Activated naive CD8-positive, alpha-beta T cell treated with anti-CD3 and anti-CD28 coated beads for 36 hours (primary cell): Measurements from ENCODE around the gene SKA3. TPM values are rescaled to one million over a fixed set of nuclear protein-coding genes. Genes with fewer than 3 reads are reported as not detected.
"Not testable (repeated sequence)": the region's sequence is repeated elsewhere in the genome, so short reads cannot be mapped to it uniquely, and the experiment has no call there.

Experiments used
- DNase-seq: peaks from one replicate; pipeline ENCODE4 v3.0.0; 2021
- H3K27ac Mint-ChIP-seq: one replicate; pipeline ENCODE4 v1.8.0; 2022; ENCODE audit warnings: mild to moderate bottlenecking, moderate library complexity, mixed read lengths
- H3K27me3 Mint-ChIP-seq: one replicate; pipeline ENCODE4 v1.8.0; 2022; ENCODE audit warnings: mild to moderate bottlenecking, mixed read lengths
- H3K36me3 Mint-ChIP-seq: one replicate; pipeline ENCODE4 v1.8.0; 2021; ENCODE audit warnings: mild to moderate bottlenecking, mixed read lengths
- H3K4me1 Mint-ChIP-seq: one replicate; pipeline ENCODE4 v1.8.0; 2021; ENCODE audit warnings: mixed read lengths
- H3K4me3 Mint-ChIP-seq: one replicate; pipeline ENCODE4 v1.8.0; 2022; ENCODE audit warnings: mild to moderate bottlenecking, moderate library complexity, mixed read lengths
- H3K9me3 Mint-ChIP-seq: one replicate; pipeline ENCODE4 v1.8.0; 2022; ENCODE audit warnings: mixed read lengths
- total RNA-seq, 2 experiments: library from RNA; stranded (reverse); gene quantifications; one replicate each; pipeline ENCODE4 v1.2.3, GENCODE V29; 2021

The SKA3 gene
- total RNA-seq, 2 experiments from 2014 or later = 51.8 to 54.2 TPM

GRCh38 chr13:21194756-21195155 lies 18.4 kb upstream of the SKA3 start:
- H3K4me3 Mint-ChIP-seq = not testable (repeated sequence)

GRCh38 chr13:21186410-21186809 lies 10.1 kb upstream of the SKA3 start:
- H3K27ac Mint-ChIP-seq, H3K4me1 Mint-ChIP-seq, DNase-seq, H3K9me3 Mint-ChIP-seq, H3K4me3 Mint-ChIP-seq, H3K27me3 Mint-ChIP-seq, H3K36me3 Mint-ChIP-seq: not testable (repeated sequence)

More at GRCh38 chr13:21194756-21195155, 18.4 kb upstream of the SKA3 start:
- H3K9me3 Mint-ChIP-seq, DNase-seq, H3K36me3 Mint-ChIP-seq, H3K27me3 Mint-ChIP-seq, H3K4me1 Mint-ChIP-seq, H3K27ac Mint-ChIP-seq: not testable (repeated sequence)

- Mint-ChIP-seq H3K9me3 (no peaks in the 10 kb centered on the region), H3K36me3 (peaks cover 18% of the 10 kb centered on the region), H3K27ac (no peak overlapping the region), H3K4me3 (no peak overlapping the region), H3K4me1 (peaks cover 9% of the 10 kb centered on the region), H3K27me3 (no peaks in the 10 kb centered on the region)
- no peak for DNase-seq
These were observed 5.3 kb upstream of the SKA3 start for GRCh38 chr13:21181671-21182070.

GRCh38 chr13:21176982-21177284 lies 581 bp upstream of the SKA3 start:
- no peak for DNase-seq
- Mint-ChIP-seq H3K4me1 (peaks cover 15% of the 10 kb centered on the region), H3K27me3 (no peaks in the 10 kb centered on the region), H3K9me3 (no peaks in the 10 kb centered on the region), H3K36me3 (peaks cover 34% of the 10 kb centered on the region), H3K4me3 (peak overlapping the region; percentile 96), H3K27ac (peak overlapping the region; percentile 97)

- peaks cover 15% of the 10 kb centered on the region for H3K4me1 Mint-ChIP-seq
- no peak for DNase-seq
- peak overlapping the region; percentile 96 for H3K4me3 Mint-ChIP-seq
- H3K9me3 Mint-ChIP-seq = no peaks in the 10 kb centered on the region
- no peaks in the 10 kb centered on the region for H3K27me3 Mint-ChIP-seq
- peaks cover 43% of the 10 kb centered on the region for H3K36me3 Mint-ChIP-seq
- H3K27ac Mint-ChIP-seq = peak overlapping the region; percentile 97
These were observed 617 bp downstream of the SKA3 start for GRCh38 chr13:21175656-21176214.

GRCh38 chr13:21173767-21174166 lies 2.6 kb downstream of the SKA3 start:
- H3K27me3 Mint-ChIP-seq, DNase-seq, H3K9me3 Mint-ChIP-seq, H3K4me3 Mint-ChIP-seq, H3K27ac Mint-ChIP-seq: not testable (repeated sequence)
- Mint-ChIP-seq H3K36me3 (peaks cover 55% of the 10 kb centered on the region), H3K4me1 (peaks cover 10% of the 10 kb centered on the region)

GRCh38 chr13:21171420-21171819 lies 4.9 kb downstream of the SKA3 start:
- Mint-ChIP-seq H3K27me3 (no peaks in the 10 kb centered on the region), H3K9me3 (no peaks in the 10 kb centered on the region), H3K36me3 (peaks cover 48% of the 10 kb centered on the region), H3K4me1 (peaks cover 7% of the 10 kb centered on the region), H3K27ac (no peak overlapping the region), H3K4me3 (no peak overlapping the region)
- no peak for DNase-seq

GRCh38 chr13:21165606-21166005 lies 10.7 kb downstream of the SKA3 start:
- not testable (repeated sequence) for H3K9me3 Mint-ChIP-seq, H3K4me1 Mint-ChIP-seq, H3K27me3 Mint-ChIP-seq, H3K27ac Mint-ChIP-seq, H3K4me3 Mint-ChIP-seq, DNase-seq
- H3K36me3 Mint-ChIP-seq = peaks cover 27% of the 10 kb centered on the region

- Mint-ChIP-seq H3K36me3 (peaks cover 28% of the 10 kb centered on the region), H3K4me1 (no peaks in the 10 kb centered on the region), H3K9me3 (no peaks in the 10 kb centered on the region), H3K27me3 (no peaks in the 10 kb centered on the region), H3K4me3 (no peak overlapping the region), H3K27ac (no peak overlapping the region)
- DNase-seq = no peak
These were observed 11.7 kb downstream of the SKA3 start for GRCh38 chr13:21164631-21165030.

GRCh38 chr13:21152251-21152899 lies 24.0 kb downstream of the SKA3 start:
- Mint-ChIP-seq H3K4me1 (peaks cover 9% of the 10 kb centered on the region), H3K36me3 (peaks cover 26% of the 10 kb centered on the region), H3K4me3 (no peak overlapping the region), H3K27me3 (no peaks in the 10 kb centered on the region), H3K9me3 (no peaks in the 10 kb centered on the region), H3K27ac (no peak overlapping the region)
- DNase-seq = no peak

- H3K36me3 Mint-ChIP-seq = peaks cover 21% of the 10 kb centered on the region
- H3K27me3 Mint-ChIP-seq = no peaks in the 10 kb centered on the region
- peaks cover 11% of the 10 kb centered on the region for H3K4me1 Mint-ChIP-seq
- no peak for DNase-seq
- H3K9me3 Mint-ChIP-seq = no peaks in the 10 kb centered on the region
- H3K27ac Mint-ChIP-seq = no peak overlapping the region
- no peak overlapping the region for H3K4me3 Mint-ChIP-seq
These were observed 26.3 kb downstream of the SKA3 start for GRCh38 chr13:21150013-21150412.

GRCh38 chr13:21149568-21149967 lies 26.8 kb downstream of the SKA3 start:
- H3K27ac Mint-ChIP-seq = peak overlapping the region; percentile 6
- H3K36me3 Mint-ChIP-seq = peaks cover 18% of the 10 kb centered on the region
- no peak for DNase-seq
- H3K9me3 Mint-ChIP-seq = no peaks in the 10 kb centered on the region
- H3K4me1 Mint-ChIP-seq = peaks cover 12% of the 10 kb centered on the region
- no peaks in the 10 kb centered on the region for H3K27me3 Mint-ChIP-seq
- no peak overlapping the region for H3K4me3 Mint-ChIP-seq

GRCh38 chr13:21148557-21149258 lies 27.6 kb downstream of the SKA3 start:
- Mint-ChIP-seq H3K27ac (peak overlapping the region; percentile 6), H3K27me3 (no peaks in the 10 kb centered on the region), H3K36me3 (peaks cover 15% of the 10 kb centered on the region), H3K9me3 (no peaks in the 10 kb centered on the region), H3K4me1 (peaks cover 18% of the 10 kb centered on the region), H3K4me3 (no peak overlapping the region)
- DNase-seq = no peak

GRCh38 chr13:21147827-21148226 lies 28.5 kb downstream of the SKA3 start:
- H3K36me3 Mint-ChIP-seq = peaks cover 18% of the 10 kb centered on the region
- H3K4me1 Mint-ChIP-seq = peaks cover 27% of the 10 kb centered on the region
- H3K4me3 Mint-ChIP-seq = no peak overlapping the region
- no peaks in the 10 kb centered on the region for H3K27me3 Mint-ChIP-seq
- H3K27ac Mint-ChIP-seq = peak overlapping the region; percentile 13
- no peak for DNase-seq
- no peaks in the 10 kb centered on the region for H3K9me3 Mint-ChIP-seq

- H3K4me1 Mint-ChIP-seq = peaks cover 25% of the 10 kb centered on the region
- peak overlapping the region; percentile 62 for H3K27ac Mint-ChIP-seq
- no peaks in the 10 kb centered on the region for H3K9me3 Mint-ChIP-seq
- H3K4me3 Mint-ChIP-seq = peak overlapping the region; percentile 65
- H3K27me3 Mint-ChIP-seq = no peaks in the 10 kb centered on the region
- H3K36me3 Mint-ChIP-seq = peaks cover 41% of the 10 kb centered on the region
- no peak for DNase-seq
These were observed 33.6 kb downstream of the SKA3 start for GRCh38 chr13:21142766-21143165.

- peaks cover 35% of the 10 kb centered on the region for H3K36me3 Mint-ChIP-seq
- no peak for DNase-seq
- peak overlapping the region; percentile 97 for H3K4me3 Mint-ChIP-seq
- no peaks in the 10 kb centered on the region for H3K9me3 Mint-ChIP-seq
- H3K27me3 Mint-ChIP-seq = peaks cover 8% of the 10 kb centered on the region
- H3K27ac Mint-ChIP-seq = peak overlapping the region; percentile 97
- peaks cover 20% of the 10 kb centered on the region for H3K4me1 Mint-ChIP-seq
These were observed 37.0 kb downstream of the SKA3 start for GRCh38 chr13:21139374-21139773.
